Endothelial cell of umbilical vein (primary cell): ENCODE results near the gene ATG4D.

Source experiments
- JUN ChIP-seq: IDR thresholded peaks from 2 replicates; pipeline ENCODE4 v1.6.1; 2011; ENCODE audit warnings: borderline replicate concordance, low read depth; ENCODE audit not compliant: insufficient read length, insufficient read depth
- TF ChIP-seq, protein P1 (sequence below), 2 donors: IDR thresholded peaks; 1 replicate in 1 of 2; 2 replicates in 1 of 2; pipeline ENCODE4 v1.5.1; 2011; ENCODE audit warnings: low read length in 2 of 2, mild to moderate bottlenecking in 2 of 2, moderate library complexity in 2 of 2, control low read depth in 1 of 2, inconsistent platforms in 1 of 2, low read depth in 1 of 2; ENCODE audit not compliant: insufficient read depth in 1 of 2; ENCODE audit errors: extremely low read depth in 1 of 2

DNA sequence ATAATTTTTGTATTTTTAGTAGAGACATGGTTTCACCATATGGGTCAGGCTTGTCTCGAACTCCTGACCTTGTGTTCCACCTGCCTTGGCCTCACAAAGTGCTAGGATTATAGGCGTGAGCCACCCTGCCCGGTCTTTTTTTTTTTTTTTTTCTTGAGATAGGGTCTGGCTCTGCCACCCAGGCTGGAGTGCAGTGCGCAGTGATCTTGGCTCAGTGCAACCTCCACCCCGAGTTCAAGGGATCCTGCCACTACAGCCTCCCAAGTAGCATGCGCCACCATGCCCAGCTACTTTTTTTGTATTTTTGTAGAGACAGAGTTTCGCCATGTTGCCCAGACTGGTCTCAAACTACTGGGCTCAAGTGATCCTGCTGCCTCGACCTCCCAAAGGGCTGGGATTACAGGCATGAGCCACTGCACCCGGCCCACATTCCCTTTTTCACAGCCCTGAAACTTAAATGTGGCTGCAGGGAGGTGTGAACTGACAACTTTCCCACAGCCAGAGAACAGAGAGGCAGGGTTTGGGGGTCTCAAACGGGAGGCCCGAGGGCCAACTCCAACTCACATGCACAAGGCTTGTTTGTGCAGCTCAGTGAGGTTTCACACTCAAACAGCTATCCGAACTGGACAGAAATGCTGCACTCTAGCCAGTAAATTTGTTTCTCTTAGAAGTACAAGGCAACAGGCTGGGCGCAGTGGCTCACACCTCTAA is 22.1 kb upstream of the ATG4D start:
- TF ChIP-seq, protein P1, sequence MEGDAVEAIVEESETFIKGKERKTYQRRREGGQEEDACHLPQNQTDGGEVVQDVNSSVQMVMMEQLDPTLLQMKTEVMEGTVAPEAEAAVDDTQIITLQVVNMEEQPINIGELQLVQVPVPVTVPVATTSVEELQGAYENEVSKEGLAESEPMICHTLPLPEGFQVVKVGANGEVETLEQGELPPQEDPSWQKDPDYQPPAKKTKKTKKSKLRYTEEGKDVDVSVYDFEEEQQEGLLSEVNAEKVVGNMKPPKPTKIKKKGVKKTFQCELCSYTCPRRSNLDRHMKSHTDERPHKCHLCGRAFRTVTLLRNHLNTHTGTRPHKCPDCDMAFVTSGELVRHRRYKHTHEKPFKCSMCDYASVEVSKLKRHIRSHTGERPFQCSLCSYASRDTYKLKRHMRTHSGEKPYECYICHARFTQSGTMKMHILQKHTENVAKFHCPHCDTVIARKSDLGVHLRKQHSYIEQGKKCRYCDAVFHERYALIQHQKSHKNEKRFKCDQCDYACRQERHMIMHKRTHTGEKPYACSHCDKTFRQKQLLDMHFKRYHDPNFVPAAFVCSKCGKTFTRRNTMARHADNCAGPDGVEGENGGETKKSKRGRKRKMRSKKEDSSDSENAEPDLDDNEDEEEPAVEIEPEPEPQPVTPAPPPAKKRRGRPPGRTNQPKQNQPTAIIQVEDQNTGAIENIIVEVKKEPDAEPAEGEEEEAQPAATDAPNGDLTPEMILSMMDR (IDR thresholded peaks at IDR 0.05; ENCODE audit: extremely low read depth in 1 of 2, insufficient read depth in 1 of 2, low read depth in 1 of 2, low read length in 2 of 2) = no peak
- TF ChIP-seq JUN = no peak
